ENCODE results near the gene TMEM171.

The TMEM171 gene

DNA sequence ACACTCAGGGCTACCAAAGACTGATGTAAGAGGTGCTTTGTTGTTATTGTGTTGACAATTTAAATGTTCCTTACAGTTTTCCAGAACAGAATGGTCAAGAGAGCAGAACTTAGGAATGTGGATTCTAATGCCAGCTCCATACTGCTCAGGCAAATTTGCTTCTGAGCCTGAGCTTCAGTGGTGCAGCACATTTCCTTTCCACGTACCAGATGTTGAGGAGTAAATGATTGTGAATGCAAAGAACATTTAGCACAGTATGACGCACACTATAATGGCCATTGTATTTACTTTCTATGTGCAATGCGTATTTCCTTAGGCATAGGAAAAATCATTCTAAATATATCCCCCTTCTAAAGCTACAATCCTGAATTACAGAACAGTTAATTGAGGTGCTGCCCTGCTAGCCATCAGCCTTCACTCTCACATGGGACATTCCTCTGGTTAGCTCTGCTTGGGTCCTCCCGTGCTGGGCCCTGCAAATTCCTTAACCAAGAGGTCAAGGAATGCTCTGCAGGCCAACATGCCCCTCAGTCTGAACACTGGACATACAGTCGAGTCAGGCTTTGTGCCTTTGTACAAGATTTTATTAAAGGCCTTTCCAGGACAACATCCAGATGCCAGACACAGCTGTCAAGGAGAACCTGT, 31.5 kb downstream of the TMEM171 start:
- no peak for DNase-seq (ENCODE audit: low read depth in 3 of 3)

- DNase-seq (ENCODE audit: low read depth in 3 of 3): no peak
Observed at GRCh38 chr5:73152411-73153388, 32.3 kb downstream of the TMEM171 start.

DNA sequence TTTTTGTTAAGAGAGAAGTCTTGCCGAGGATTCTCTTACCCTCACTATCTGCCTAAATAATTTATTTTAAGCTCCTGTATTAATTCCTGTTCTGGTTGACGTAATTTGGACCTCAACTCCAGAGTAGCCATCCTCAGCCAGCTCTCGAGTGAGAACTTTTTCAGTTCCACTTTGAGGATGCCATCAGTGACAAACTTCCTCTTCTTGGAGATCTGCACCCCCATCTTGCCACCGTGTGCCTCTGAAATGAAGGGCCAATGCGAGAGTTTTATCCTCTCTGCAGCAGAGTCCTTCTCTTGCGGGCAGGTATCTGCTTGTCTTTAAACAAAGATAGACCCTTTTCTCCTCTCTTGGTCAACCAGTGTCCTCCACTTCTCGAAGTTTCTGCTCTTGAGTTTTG, 33.1 kb downstream of the TMEM171 start:
- DNase-seq (ENCODE audit: low read depth in 3 of 3): no peak

- DNase-seq (ENCODE audit: low read depth in 3 of 3): no peak
Observed at GRCh38 chr5:73154208-73155006, 34.0 kb downstream of the TMEM171 start.

DNA sequence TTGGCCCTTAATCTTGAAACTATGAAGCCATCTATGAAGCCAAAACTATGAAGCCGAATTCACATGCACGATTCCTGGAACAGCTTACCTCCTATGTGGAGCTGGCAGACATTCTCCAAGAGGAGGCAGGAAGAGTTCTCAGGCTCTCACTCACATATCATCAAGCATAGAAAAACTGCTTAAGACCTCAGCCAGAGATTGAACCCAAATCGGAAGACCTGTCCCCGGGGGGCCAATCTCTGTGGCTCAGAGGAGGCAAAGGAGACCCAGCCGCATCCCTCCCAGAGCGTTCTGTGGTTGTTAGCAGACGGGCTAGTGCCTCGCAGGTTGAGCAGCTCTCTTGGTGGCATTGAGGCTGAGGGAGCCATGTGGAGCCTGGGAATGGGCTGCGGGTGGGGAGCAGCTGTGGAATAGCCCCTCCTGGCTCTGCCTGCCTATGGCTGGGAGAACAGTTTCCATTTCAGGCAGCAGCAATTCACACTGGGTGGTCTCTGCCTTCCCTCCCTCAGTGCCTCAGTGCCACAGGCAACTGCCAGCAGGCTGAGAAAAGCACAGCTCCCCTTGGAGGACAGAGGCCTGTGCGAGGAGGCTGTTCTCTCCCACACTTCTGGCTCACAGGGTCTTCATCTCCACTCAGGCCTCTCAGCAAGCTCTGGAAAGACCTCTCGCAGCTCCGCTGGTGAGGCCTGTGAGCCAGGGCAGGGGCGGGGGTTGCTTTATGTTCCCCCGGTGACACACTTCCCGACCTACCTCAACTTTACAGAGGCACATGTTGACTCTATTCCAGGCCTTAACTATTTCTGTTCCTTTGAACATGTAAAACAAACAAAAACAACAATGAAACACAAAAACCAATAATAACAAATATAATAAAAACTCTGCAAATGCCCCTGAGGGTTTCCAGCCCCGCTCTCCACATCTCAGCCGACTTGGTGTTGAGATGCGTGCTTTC, 35.2 kb downstream of the TMEM171 start:
- no peak for DNase-seq (ENCODE audit: low read depth in 3 of 3)

- no peak for DNase-seq (ENCODE audit: low read depth in 3 of 3)
Observed at GRCh38 chr5:73157414-73158303, 37.3 kb downstream of the TMEM171 start.

DNA sequence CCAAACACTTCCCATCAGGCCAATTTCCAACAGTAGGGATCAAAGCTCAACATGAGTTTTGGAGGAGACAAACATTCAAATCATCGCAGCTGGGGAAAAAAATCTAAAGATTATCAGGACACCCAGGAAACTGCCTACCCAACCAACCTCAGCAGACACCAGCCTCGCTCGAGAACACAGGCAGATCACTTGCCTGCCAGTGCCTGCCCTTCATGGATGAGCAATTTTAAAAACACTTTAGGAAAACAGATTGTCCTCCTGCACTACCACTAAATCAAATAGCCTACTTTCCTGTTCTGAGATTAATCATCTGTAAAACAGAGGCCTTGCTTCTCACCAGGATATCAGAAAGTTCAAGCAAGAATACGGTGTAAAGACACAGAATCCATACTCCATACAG, 37.9 kb downstream of the TMEM171 start:
- DNase-seq (ENCODE audit: low read depth in 3 of 3): no peak

GRCh38 chr5:73160239-73160671, 39.9 kb downstream of the TMEM171 start:
- peak; percentile 52 to 68 (median 61) for DNase-seq (ENCODE audit: low read depth in 3 of 3)

DNA sequence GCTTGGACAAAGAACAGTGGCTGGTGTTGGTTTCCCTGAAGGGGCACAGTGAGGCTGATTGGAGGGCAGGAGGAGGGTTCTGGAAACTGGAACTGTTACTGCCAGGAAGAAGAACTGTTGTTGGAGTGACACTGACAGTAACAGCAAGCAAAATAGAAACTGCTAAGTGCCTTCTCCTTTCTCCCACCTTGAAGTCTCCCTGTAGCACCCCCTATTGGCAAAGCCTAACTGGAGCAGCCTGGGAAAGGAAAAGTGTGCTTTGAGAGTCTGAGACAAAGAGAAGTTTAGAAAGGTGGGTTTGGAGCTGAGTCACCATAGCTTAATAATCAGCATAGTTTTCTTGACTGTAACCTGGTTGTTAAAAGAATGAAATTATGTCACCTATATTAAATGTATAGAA, 50.1 kb downstream of the TMEM171 start:
- peak in 1 of 3 experiments; percentile 4 for DNase-seq (ENCODE audit: low read depth in 3 of 3)

- no peak for DNase-seq (ENCODE audit: low read depth in 3 of 3)
Observed at GRCh38 chr5:73171495-73171894, 51.1 kb downstream of the TMEM171 start.

DNA sequence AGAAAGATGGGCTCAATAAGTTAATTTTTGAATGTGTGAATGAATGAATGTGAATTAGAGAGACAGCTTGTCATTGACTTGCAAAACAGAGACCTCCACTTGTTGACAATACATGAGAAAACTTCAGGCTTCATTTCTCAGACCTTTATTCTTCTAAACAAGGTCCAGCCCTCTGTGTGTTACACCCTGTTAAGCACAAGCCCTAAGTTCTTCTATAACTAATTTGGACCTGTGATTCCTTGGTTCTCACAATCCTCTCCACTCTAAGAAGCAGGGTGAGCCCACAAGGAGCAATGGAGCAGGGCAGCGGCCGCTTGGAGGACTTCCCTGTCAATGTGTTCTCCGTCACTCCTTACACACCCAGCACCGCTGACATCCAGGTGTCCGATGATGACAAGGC, 52.6 kb downstream of the TMEM171 start, which contains the start of gene TMEM174:
TMEM174 (plus strand) TSS at position 243 of the 400 bp plus-strand sequence; CDS start at position 294, 51 bp downstream.
- no peak for DNase-seq (ENCODE audit: low read depth in 3 of 3)

GRCh38 chr5:73174100-73174815, 53.9 kb downstream of the TMEM171 start:
- no peak for DNase-seq (ENCODE audit: low read depth in 3 of 3)

- DNase-seq (ENCODE audit: low read depth in 3 of 3): no peak
Observed at GRCh38 chr5:73176250-73176649, 55.9 kb downstream of the TMEM171 start.

- DNase-seq (ENCODE audit: low read depth in 3 of 3): no peak
Observed at GRCh38 chr5:73178265-73178664, 57.9 kb downstream of the TMEM171 start.

GRCh38 chr5:73179730-73180129, 59.4 kb downstream of the TMEM171 start:
- DNase-seq (ENCODE audit: low read depth in 3 of 3): no peak

GRCh38 chr5:73180566-73180965, 60.2 kb downstream of the TMEM171 start:
- DNase-seq (ENCODE audit: low read depth in 3 of 3): no peak

Measured in stimulated activated CD4-positive, alpha-beta T cell treated with anti-CD3 and anti-CD28 coated beads, TNF-alpha, amount 100 ng/mL, for 24 hours (primary cell).